Natural killer cell (primary cell): ENCODE measurements around the gene TAPT1. TPM values are rescaled to one million over a fixed set of nuclear protein-coding genes. Genes with fewer than 3 reads are reported as not detected.
A peak's percentile ranks its signal among the peaks of the same experiment; 100 is the strongest.

ENCODE experiments used
- ATAC-seq, 3 donors: fragments of 150-1000 bp in 2 of 3; fragments of 200-7000 bp in 1 of 3; cut with Tn5 transposase; 1 replicate in 1 of 3; 2 replicates in 2 of 3; pipeline ENCODE4 v1.10.0; 2021; ENCODE audit warnings: mild to moderate bottlenecking in 2 of 3, moderate library complexity in 2 of 3
- DNase-seq, 2 donors: peaks; one replicate each; pipeline versions ENCODE4 v3.0.0 to v3.0.0-alpha.2; 2013 to 2021; ENCODE audit warnings: mixed read lengths in 1 of 2
- H3K27ac ChIP-seq: one replicate; pipeline ENCODE4 v1.5.1; 2013; ENCODE audit warnings: mild to moderate bottlenecking, low read length
- H3K27me3 ChIP-seq: one replicate; pipeline ENCODE4 v1.6.1; 2013; ENCODE audit warnings: low read length; ENCODE audit not compliant: control insufficient read depth, insufficient read depth
- H3K36me3 ChIP-seq: one replicate; pipeline ENCODE4 v1.6.1; 2013; ENCODE audit warnings: low read length; ENCODE audit not compliant: control insufficient read depth, insufficient read depth
- H3K4me1 ChIP-seq: one replicate; pipeline ENCODE4 v1.6.1; 2013; ENCODE audit warnings: low read length; ENCODE audit not compliant: control insufficient read depth, insufficient read depth
- H3K4me3 ChIP-seq: one replicate; pipeline ENCODE4 v1.5.1; 2013; ENCODE audit warnings: low read length
- H3K9me3 ChIP-seq: one replicate; pipeline ENCODE4 v1.6.1; 2013; ENCODE audit warnings: low read length; ENCODE audit not compliant: control insufficient read depth, insufficient read depth
- H3K27ac Mint-ChIP-seq, 2 donors: one replicate each; pipeline ENCODE4 v1.8.0; 2022; ENCODE audit warnings: mild to moderate bottlenecking in 2 of 2, mixed read lengths in 2 of 2, moderate library complexity in 1 of 2
- H3K27me3 Mint-ChIP-seq, 2 donors: one replicate each; pipeline ENCODE4 v1.8.0; 2022; ENCODE audit warnings: low read depth in 2 of 2, mixed read lengths in 2 of 2
- H3K36me3 Mint-ChIP-seq: one replicate; pipeline ENCODE4 v1.8.0; 2022; ENCODE audit warnings: mixed read lengths
- H3K4me1 Mint-ChIP-seq, 2 donors: one replicate each; pipeline ENCODE4 v1.8.0; 2022; ENCODE audit warnings: mixed read lengths in 2 of 2
- H3K4me3 Mint-ChIP-seq: one replicate; pipeline ENCODE4 v1.8.0; 2022; ENCODE audit warnings: mild to moderate bottlenecking, moderate library complexity, mixed read lengths
- H3K9me3 Mint-ChIP-seq, 2 donors: one replicate each; pipeline ENCODE4 v1.8.0; 2022; ENCODE audit warnings: mixed read lengths in 2 of 2
- CTCF ChIP-seq: fragments of 200-600 bp; IDR thresholded peaks from one replicate; pipeline ENCODE4 v1.8.0; 2022; ENCODE audit warnings: antibody characterized with exemption
- WGBS: methylation state at CpG from one replicate; pipeline ENCODE4 v1.1.7; 2013; ENCODE audit warnings: missing lambda C conversion rate; ENCODE audit not compliant: insufficient coverage; 5-methylcytosine and 5-hydroxymethylcytosine counted together
- intact Hi-C: fragments of 100-400 bp; cut with micrococcal nuclease; formaldehyde crosslinking; loops from one replicate; pipeline ENCODE4 v1.14.2; 2022
- total RNA-seq, 4 donors: library from RNA; stranded (reverse); fragments of 120-200 nt in 1 of 4; gene quantifications; one replicate each; pipeline versions ENCODE4 v1.2.3 to v1.2.4, GENCODE V29; 2013 to 2022

TAPT1 gene
- total RNA-seq, 3 donors from 2014 or later (not counting 1 experiment from before 2014, with no cell fraction given) = 52.5 to 67.5 (median 52.7) TPM

GRCh38 chr4:16230308-16230707 is 4.0 kb upstream of the TAPT1 start:
- no peak for TF ChIP-seq CTCF
- no peak overlapping the region for H3K4me3 ChIP-seq
- ATAC-seq (no peak), DNase-seq (no peak)
- no peaks in the 10 kb centered on the region for H3K27me3 ChIP-seq
- Mint-ChIP-seq H3K27me3 (peaks cover 6 to 17% of the 10 kb centered on the region in 2 donors), H3K27ac (no peak overlapping the region), H3K36me3 (no peaks in the 10 kb centered on the region), H3K4me3 (peak overlapping the region; percentile 4), H3K4me1 (peaks cover 10 to 22% of the 10 kb centered on the region in 2 donors), H3K9me3 (no peaks in the 10 kb centered on the region)
- intact Hi-C loops = no loop called here
- no peak overlapping the region for H3K27ac ChIP-seq
- no peaks in the 10 kb centered on the region for H3K36me3 ChIP-seq
- no peaks in the 10 kb centered on the region for H3K9me3 ChIP-seq
- peaks cover 13% of the 10 kb centered on the region for H3K4me1 ChIP-seq
- 100% methylated on average over 2 of the region's 2 CpGs for WGBS

- Histone ChIP-seq H3K36me3 (no peaks in the 10 kb centered on the region), H3K4me1 (peaks cover 13% of the 10 kb centered on the region), H3K27ac (no peak overlapping the region), H3K4me3 (no peak overlapping the region), H3K27me3 (no peaks in the 10 kb centered on the region), H3K9me3 (no peaks in the 10 kb centered on the region)
- intact Hi-C loops = loop anchor here (10.0 kb wide), 1 partner anchor 1225 kb away; the partner anchor contains the start of gene CPEB2
- Mint-ChIP-seq H3K4me1 (peaks cover 15 to 29% of the 10 kb centered on the region in 2 donors), H3K9me3 (no peaks in the 10 kb centered on the region), H3K36me3 (no peaks in the 10 kb centered on the region), H3K27ac (no peak overlapping the region), H3K27me3 (peaks cover 5 to 16% of the 10 kb centered on the region in 2 donors), H3K4me3 (no peak overlapping the region)
- ATAC-seq = no peak
- DNase-seq = no peak
- no peak for TF ChIP-seq CTCF
- WGBS = no CpG with 5 or more reads among the region's 2 CpGs
These were observed 3.3 kb upstream of the TAPT1 start for GRCh38 chr4:16229604-16230003.

- ATAC-seq (peak in 1 of 3 donors; percentile 1), DNase-seq (peak; percentile 21 to 71)
- H3K27me3 Mint-ChIP-seq = peaks cover 0 to 4% of the 10 kb centered on the region in 2 donors
- no peaks in the 10 kb centered on the region for H3K36me3 ChIP-seq
- peaks cover 37 to 50% of the 10 kb centered on the region in 2 donors for H3K4me1 Mint-ChIP-seq
- H3K4me3 Mint-ChIP-seq = peak overlapping the region; percentile 95
- no peaks in the 10 kb centered on the region for H3K9me3 ChIP-seq
- WGBS = 6% methylated on average over 20 of the region's 20 CpGs
- peak overlapping the region; percentile 80 for H3K4me3 ChIP-seq
- no peaks in the 10 kb centered on the region for H3K36me3 Mint-ChIP-seq
- no peaks in the 10 kb centered on the region for H3K9me3 Mint-ChIP-seq
- no peak for TF ChIP-seq CTCF
- H3K4me1 ChIP-seq = peaks cover 21% of the 10 kb centered on the region
- peak overlapping the region; percentile 88 to 90 for H3K27ac Mint-ChIP-seq
- no peaks in the 10 kb centered on the region for H3K27me3 ChIP-seq
- intact Hi-C loops = loop anchor here (10.0 kb wide), 1 partner anchor 1223 kb away; the partner anchor contains the start of gene CPEB2
- peak overlapping the region; percentile 88 for H3K27ac ChIP-seq
These were observed 1.2 kb upstream of the TAPT1 start for GRCh38 chr4:16227462-16227868.
